Activated CD4-positive, alpha-beta T cell treated with anti-CD3 and anti-CD28 coated beads, Interleukin-2, amount 10 ng/mL, durations not matched to agents 24 days and 14 days (primary cell): ENCODE results near the gene MLXIP. TPM values are rescaled to one million over a fixed set of nuclear protein-coding genes. Genes with fewer than 3 reads are reported as not detected.
"Not testable (repeated sequence)": the region's sequence is repeated elsewhere in the genome, so short reads cannot be mapped to it uniquely, and the experiment has no call there.

Source experiments
- DNase-seq: peaks from one replicate; pipeline ENCODE4 v3.0.0; 2022
- H3K27ac Mint-ChIP-seq: one replicate; pipeline ENCODE4 v1.8.0; 2022; ENCODE audit warnings: mild to moderate bottlenecking, mixed read lengths
- H3K27me3 Mint-ChIP-seq: one replicate; pipeline ENCODE4 v1.8.0; 2022; ENCODE audit warnings: mixed read lengths
- H3K36me3 Mint-ChIP-seq: one replicate; pipeline ENCODE4 v1.8.0; 2022; ENCODE audit warnings: low read depth, mild to moderate bottlenecking, mixed read lengths
- H3K4me1 Mint-ChIP-seq: one replicate; pipeline ENCODE4 v1.8.0; 2021; ENCODE audit warnings: mixed read lengths
- H3K4me3 Mint-ChIP-seq: one replicate; pipeline ENCODE4 v1.8.0; 2022; ENCODE audit warnings: mild to moderate bottlenecking, moderate library complexity, mixed read lengths
- H3K9me3 Mint-ChIP-seq: one replicate; pipeline ENCODE4 v1.8.0; 2021; ENCODE audit warnings: mixed read lengths
- intact Hi-C: fragments of 100-400 bp; cut with micrococcal nuclease; formaldehyde crosslinking; loops from one replicate; pipeline ENCODE4 v1.15.1; 2023
- total RNA-seq: library from RNA; stranded (reverse); gene quantifications from 2 replicates; pipeline ENCODE4 v1.2.3, GENCODE V29; 2022

MLXIP gene
- total RNA-seq, 1 donor from 2014 or later, result 47.6 TPM

DNA sequence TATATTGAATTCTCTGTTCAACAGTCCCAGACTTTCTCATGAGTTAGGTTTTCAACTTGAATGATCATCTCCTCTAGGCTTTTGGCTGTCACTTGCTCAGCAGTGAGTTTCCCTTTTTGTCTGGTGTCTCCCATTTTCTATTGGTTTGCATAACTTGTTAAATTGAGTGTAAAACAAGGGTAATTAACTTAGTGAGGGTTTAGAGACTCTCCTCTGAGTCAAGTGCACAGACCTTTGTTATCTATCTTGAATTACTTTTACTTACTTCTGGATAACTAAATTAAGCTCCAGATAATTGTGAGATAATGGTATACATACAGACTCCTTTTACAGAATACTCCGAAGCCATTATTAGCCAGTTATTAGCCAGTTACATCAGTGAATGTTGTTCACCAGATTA is 22.0 kb downstream of the MLXIP start:
- Mint-ChIP-seq H3K9me3 (no peaks in the 10 kb centered on the region), H3K27me3 (no peaks in the 10 kb centered on the region), H3K4me3 (peak overlapping the region; percentile 56), H3K4me1 (peaks cover 50% of the 10 kb centered on the region), H3K36me3 (peaks cover 6% of the 10 kb centered on the region), H3K27ac (peak overlapping the region; percentile 24)
- intact Hi-C loops, result no loop called here
- no peak for DNase-seq

GRCh38 chr12:122102331-122102730 is 23.8 kb downstream of the MLXIP start:
- no peaks in the 10 kb centered on the region for H3K9me3 Mint-ChIP-seq
- no peaks in the 10 kb centered on the region for H3K27me3 Mint-ChIP-seq
- H3K4me1 Mint-ChIP-seq, result peaks cover 61% of the 10 kb centered on the region
- no peak overlapping the region for H3K27ac Mint-ChIP-seq
- peaks cover 12% of the 10 kb centered on the region for H3K36me3 Mint-ChIP-seq
- intact Hi-C loops, result no loop called here
- H3K4me3 Mint-ChIP-seq, result no peak overlapping the region
- no peak for DNase-seq

- intact Hi-C loops, result no loop called here
- H3K27me3 Mint-ChIP-seq, result no peaks in the 10 kb centered on the region
Measured at GRCh38 chr12:122104844-122105243, 26.3 kb downstream of the MLXIP start.

GRCh38 chr12:122105496-122105895 is 26.9 kb downstream of the MLXIP start:
- intact Hi-C loops, H3K27me3 Mint-ChIP-seq, H3K9me3 Mint-ChIP-seq, DNase-seq: not testable (repeated sequence)
- Mint-ChIP-seq H3K4me1 (peaks cover 49% of the 10 kb centered on the region), H3K27ac (peak overlapping the region; percentile 62), H3K36me3 (peaks cover 15% of the 10 kb centered on the region), H3K4me3 (peak overlapping the region; percentile 5)

More at GRCh38 chr12:122104844-122105243, 26.3 kb downstream of the MLXIP start:
- peaks cover 53% of the 10 kb centered on the region for H3K4me1 Mint-ChIP-seq
- H3K9me3 Mint-ChIP-seq, result no peaks in the 10 kb centered on the region
- peak overlapping the region; percentile 61 for H3K4me3 Mint-ChIP-seq
- no peak for DNase-seq
- peak overlapping the region; percentile 68 for H3K27ac Mint-ChIP-seq
- H3K36me3 Mint-ChIP-seq, result peaks cover 15% of the 10 kb centered on the region

- Mint-ChIP-seq H3K36me3 (peaks cover 15% of the 10 kb centered on the region), H3K27ac (no peak overlapping the region), H3K9me3 (no peaks in the 10 kb centered on the region), H3K4me3 (no peak overlapping the region), H3K27me3 (no peaks in the 10 kb centered on the region), H3K4me1 (peaks cover 43% of the 10 kb centered on the region)
- no peak for DNase-seq
- intact Hi-C loops, result no loop called here
Measured at GRCh38 chr12:122106843-122107242, 28.3 kb downstream of the MLXIP start.

DNA sequence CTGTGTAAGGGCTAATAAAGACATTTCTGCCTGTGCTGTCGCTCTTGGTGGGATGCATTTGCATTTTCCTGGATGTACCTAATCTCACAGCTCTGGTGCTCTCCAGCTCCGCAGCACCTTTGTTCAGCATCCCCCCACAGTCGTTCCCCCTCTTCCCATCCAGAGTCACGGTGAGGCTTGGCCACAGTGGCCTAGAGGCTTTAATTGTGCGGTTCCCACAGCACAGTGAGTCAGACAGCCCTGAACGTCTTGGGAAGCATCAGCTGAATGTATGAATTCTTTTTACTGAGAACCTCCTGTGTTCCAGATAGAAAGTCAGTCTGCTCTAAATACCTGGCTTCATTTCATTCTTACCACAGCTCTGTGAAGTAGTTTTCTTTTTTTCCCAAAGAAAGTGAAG is 28.7 kb downstream of the MLXIP start:
- no peak overlapping the region for H3K27ac Mint-ChIP-seq
- peaks cover 46% of the 10 kb centered on the region for H3K4me1 Mint-ChIP-seq
- no peaks in the 10 kb centered on the region for H3K27me3 Mint-ChIP-seq

DNA sequence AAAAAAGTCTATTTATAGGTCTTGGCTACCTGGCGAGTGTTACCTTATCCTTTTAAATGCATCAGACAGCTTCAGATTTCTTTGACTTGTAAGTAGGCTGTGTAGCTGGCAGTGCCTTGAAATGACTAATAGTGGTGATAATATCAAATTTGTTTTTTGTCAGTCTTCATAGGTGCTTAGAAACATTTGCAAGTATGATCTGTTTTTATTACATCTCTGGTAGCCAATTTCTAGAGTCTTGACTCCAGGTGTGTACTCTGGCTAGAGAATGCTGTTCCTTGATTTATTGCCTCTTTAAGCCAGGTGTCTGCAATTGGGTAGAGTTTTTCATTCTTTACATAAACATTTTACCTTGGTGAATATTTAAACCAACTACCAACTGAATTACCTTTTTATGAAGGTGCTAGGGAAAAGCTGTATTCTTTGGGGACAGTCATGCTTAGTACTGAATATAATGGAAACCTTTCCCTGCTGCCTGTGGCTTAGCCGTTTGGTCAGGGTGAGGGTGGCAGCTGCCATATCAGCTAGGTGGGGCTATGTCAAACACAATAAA is 32.6 kb downstream of the MLXIP start:
- H3K4me1 Mint-ChIP-seq, result peaks cover 27% of the 10 kb centered on the region
- H3K4me3 Mint-ChIP-seq, result no peak overlapping the region
- H3K27ac Mint-ChIP-seq, result no peak overlapping the region
- H3K36me3 Mint-ChIP-seq, result peaks cover 6% of the 10 kb centered on the region
- DNase-seq, result no peak
- intact Hi-C loops, result no loop called here
- no peaks in the 10 kb centered on the region for H3K9me3 Mint-ChIP-seq
- no peaks in the 10 kb centered on the region for H3K27me3 Mint-ChIP-seq

More for the DNA sequence above, 28.7 kb downstream of the MLXIP start:
- Mint-ChIP-seq H3K9me3 (no peaks in the 10 kb centered on the region), H3K36me3 (peaks cover 15% of the 10 kb centered on the region), H3K4me3 (no peak overlapping the region)
- intact Hi-C loops, result no loop called here
- DNase-seq, result no peak

- peaks cover 9% of the 10 kb centered on the region for H3K4me1 Mint-ChIP-seq
- no peak overlapping the region for H3K27ac Mint-ChIP-seq
- H3K36me3 Mint-ChIP-seq, result peaks cover 4% of the 10 kb centered on the region
- DNase-seq, result no peak
- H3K4me3 Mint-ChIP-seq, result no peak overlapping the region
- no peaks in the 10 kb centered on the region for H3K9me3 Mint-ChIP-seq
- H3K27me3 Mint-ChIP-seq, result no peaks in the 10 kb centered on the region
- intact Hi-C loops, result no loop called here
Measured at GRCh38 chr12:122116707-122117535, 38.4 kb downstream of the MLXIP start.

GRCh38 chr12:122117979-122118378 is 39.4 kb downstream of the MLXIP start:
- Mint-ChIP-seq H3K27ac (no peak overlapping the region), H3K4me1 (peaks cover 10% of the 10 kb centered on the region), H3K9me3 (no peaks in the 10 kb centered on the region), H3K36me3 (peaks cover 4% of the 10 kb centered on the region), H3K4me3 (no peak overlapping the region), H3K27me3 (no peaks in the 10 kb centered on the region)
- no peak for DNase-seq
- intact Hi-C loops, result no loop called here

GRCh38 chr12:122121341-122121740 is 42.8 kb downstream of the MLXIP start:
- intact Hi-C loops, H3K27me3 Mint-ChIP-seq, H3K36me3 Mint-ChIP-seq, H3K9me3 Mint-ChIP-seq, H3K4me3 Mint-ChIP-seq, H3K27ac Mint-ChIP-seq, DNase-seq: not testable (repeated sequence)
- peaks cover 22% of the 10 kb centered on the region for H3K4me1 Mint-ChIP-seq

- intact Hi-C loops, result loop anchor here (2.0 kb wide), 2 partner anchors 41 to 69 kb away; no protein-coding TSS in a partner anchor
- Mint-ChIP-seq H3K27me3 (no peaks in the 10 kb centered on the region), H3K4me1 (peaks cover 22% of the 10 kb centered on the region), H3K4me3 (no peak overlapping the region), H3K9me3 (no peaks in the 10 kb centered on the region), H3K27ac (peak overlapping the region; percentile 29), H3K36me3 (peaks cover 4% of the 10 kb centered on the region)
- DNase-seq, result no peak
Measured at GRCh38 chr12:122121745-122122144, 43.2 kb downstream of the MLXIP start.

DNA sequence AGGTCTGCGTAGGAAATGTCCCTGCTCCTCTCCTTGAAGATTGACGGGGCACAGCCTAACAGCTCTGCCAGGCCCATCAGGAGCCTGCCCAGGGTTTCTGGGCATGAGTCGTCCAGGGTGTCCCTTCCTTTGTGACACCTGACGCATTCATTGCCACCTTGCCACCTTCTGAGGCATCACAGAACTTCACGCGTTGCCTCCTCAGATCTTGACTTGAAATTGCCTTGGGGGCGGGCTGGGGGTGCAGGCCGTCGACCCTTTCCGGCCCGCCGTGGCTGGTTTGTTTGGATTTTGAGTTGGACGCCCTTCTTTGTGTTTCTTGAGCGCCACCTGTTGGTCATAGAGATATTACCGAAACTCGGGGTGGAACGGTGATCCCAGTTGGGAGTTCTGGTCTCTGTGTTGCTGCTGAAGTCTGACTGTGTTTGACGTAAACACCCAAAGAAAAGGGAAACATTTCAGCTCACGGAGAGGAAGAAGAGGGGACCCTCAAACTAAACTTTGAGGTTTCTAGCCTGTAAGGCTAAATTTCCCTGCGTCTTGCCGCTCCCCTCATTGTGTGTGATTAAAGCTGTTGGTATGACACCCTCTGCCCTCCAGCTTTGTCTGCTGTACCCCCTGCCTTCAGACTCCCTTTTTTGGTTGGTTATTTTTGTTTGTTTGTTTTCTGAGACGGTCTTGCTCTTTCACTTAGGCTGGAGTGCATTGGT is 44.6 kb downstream of the MLXIP start:
- peak; percentile 92 for DNase-seq
- H3K27ac Mint-ChIP-seq, result no peak overlapping the region
- intact Hi-C loops, result loop anchor here (1.0 to 2.0 kb wide), 3 partner anchors 42 to 69 kb away; no protein-coding TSS in a partner anchor
- no peaks in the 10 kb centered on the region for H3K9me3 Mint-ChIP-seq
- no peak overlapping the region for H3K4me3 Mint-ChIP-seq
- H3K4me1 Mint-ChIP-seq, result peaks cover 20% of the 10 kb centered on the region
- no peaks in the 10 kb centered on the region for H3K27me3 Mint-ChIP-seq
- peaks cover 4% of the 10 kb centered on the region for H3K36me3 Mint-ChIP-seq

DNA sequence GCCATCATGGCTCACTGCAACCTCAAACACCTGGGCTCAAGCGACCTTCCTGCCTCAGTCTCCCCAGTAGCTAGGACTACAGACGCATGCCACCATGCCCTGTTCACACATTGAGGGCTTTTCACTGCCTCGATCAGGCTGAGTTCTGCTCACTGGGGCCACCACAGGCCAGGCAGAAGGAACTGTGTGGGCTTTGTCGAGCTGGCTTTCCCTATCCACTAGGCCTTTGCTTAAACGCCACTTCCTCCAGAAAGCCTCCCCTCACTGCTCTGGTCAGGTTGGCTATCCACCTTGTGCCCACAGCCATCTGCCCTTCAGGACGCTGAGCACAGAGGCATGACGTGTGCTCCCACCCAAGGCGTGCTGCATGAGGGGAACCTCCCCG is 45.2 kb downstream of the MLXIP start:
- peaks cover 4% of the 10 kb centered on the region for H3K36me3 Mint-ChIP-seq
- H3K27ac Mint-ChIP-seq, result no peak overlapping the region
- no peaks in the 10 kb centered on the region for H3K27me3 Mint-ChIP-seq
- no peak overlapping the region for H3K4me3 Mint-ChIP-seq
- H3K4me1 Mint-ChIP-seq, result peaks cover 20% of the 10 kb centered on the region
- no peaks in the 10 kb centered on the region for H3K9me3 Mint-ChIP-seq
- DNase-seq, result no peak
- intact Hi-C loops, result loop anchor here (1.0 to 2.0 kb wide), 3 partner anchors 43 to 69 kb away; no protein-coding TSS in a partner anchor

DNA sequence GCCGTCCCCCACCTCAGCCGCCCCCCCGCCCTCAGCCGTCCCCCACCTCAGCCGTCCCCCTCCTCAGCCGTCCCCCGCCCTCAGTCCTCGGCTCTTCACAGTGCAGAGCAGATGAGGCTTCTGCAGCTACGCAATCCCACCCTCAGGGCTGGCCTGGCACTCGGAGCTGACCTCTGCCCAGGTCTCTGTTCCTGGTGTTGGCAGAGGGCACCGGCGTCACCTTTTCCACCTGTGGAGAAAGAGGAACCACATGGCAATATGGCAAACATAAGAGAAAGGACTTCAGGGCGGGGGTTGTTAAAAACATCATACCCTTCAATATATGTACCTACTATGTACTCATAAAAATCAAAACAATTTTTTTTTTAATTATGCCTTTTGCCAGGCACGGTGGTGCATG is 45.8 kb downstream of the MLXIP start:
- DNase-seq, result no peak
- Mint-ChIP-seq H3K36me3 (peaks cover 8% of the 10 kb centered on the region), H3K4me3 (no peak overlapping the region), H3K27ac (no peak overlapping the region), H3K9me3 (no peaks in the 10 kb centered on the region), H3K27me3 (no peaks in the 10 kb centered on the region), H3K4me1 (peaks cover 20% of the 10 kb centered on the region)
- intact Hi-C loops, result no loop called here
